ENCODE measurements around the gene ARHGAP45.

ARHGAP45 gene

DNA sequence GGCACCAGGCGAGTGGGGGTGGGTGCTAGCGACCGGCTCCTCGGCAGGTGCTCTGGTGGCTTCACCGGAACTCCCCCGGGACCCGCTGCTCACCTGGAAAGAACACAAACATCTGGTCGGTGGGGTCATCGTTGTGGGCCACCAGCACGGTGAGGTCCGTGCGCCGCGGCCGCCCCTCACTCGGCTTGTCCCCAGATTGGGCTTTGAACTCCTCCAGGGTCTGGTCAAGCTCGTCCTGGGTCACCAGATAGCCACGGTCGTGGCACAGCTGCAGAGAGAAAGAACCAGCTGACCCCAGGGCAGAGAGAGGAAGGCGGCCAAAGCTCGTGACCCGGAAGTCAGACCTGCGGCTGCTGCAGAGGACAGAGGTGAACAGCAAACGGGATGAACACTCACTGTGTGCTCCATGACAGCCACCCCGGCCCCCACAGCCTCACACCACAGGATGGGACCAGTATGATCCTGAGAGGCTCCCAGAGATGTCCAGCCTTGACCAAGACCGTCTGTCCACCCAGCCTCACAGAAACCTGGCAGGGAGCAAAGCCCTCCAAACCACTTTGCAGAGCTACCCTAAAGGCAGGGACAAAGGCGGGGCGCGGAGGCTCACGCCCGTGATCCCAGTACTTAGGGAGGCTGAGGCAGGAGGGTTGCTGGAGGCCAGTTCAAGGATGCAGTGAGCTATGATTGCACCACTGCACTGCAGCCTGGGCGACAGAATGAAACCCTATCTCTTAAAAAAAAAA, 27.0 kb downstream of the ARHGAP45 start:
- no peak for DNase-seq

DNA sequence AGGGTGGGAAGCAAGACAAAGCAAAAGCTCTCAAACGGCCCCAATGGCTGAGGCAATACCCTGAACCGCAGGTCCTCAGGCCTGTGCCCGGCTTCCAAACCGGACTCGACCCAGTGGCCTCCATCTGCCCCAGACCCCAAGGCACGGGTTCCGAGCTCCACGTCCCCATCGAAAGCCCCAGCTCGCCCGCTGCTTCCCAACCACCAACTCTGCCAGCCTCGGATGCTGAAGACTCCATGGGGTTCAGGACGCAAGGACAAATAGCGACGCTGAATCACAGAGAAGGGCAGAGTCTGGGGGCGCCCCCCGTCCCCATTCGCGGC, 27.6 kb downstream of the ARHGAP45 start:
- no peak for DNase-seq
- in situ Hi-C loops (cut with HindIII; ENCODE audit: low pct_ligation_motif_present, low pct_unique_long_range_greater_than_20kb, low sequenced_read_pairs): no loop called here

More for the DNA sequence above, 27.0 kb downstream of the ARHGAP45 start:
- in situ Hi-C loops (cut with HindIII; ENCODE audit: low pct_ligation_motif_present, low pct_unique_long_range_greater_than_20kb, low sequenced_read_pairs): no loop called here

DNA sequence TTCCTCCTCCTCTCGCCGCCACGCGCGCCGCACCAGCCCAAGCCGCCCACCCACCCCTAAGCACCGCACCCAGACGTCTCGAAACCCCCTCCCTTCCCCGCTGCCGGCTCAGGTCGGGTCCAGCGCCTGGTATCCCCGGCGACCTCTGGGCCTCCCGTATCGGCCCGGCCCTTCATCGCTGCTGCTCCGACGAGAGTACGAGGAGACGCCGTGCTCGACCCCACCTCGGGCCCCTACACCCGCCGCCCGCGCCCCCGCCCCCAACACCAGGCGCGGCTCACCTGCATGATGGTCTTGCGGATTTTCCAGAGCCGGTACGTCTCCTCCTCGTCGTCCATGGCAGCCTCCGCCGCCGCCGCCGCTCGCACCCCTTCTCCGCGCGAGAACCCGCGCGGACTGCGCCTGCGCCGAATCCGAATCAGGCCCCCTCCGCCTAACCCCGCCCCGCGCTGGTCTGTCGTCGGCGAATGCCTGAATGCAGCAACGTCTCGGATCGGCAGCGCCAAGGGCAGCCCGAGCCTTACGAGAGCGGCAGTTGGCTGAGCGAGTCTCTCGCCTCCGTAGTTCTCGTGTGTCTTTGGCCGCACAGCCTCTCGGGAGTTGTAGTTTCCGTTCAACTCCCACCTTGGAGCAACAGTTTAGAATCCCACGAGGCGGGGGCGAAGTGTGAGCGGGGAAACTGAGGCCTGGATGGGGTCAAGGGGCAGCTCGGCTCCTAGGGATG, 28.2 kb downstream of the ARHGAP45 start, which contains the start of gene POLR2E:
Gene POLR2E, minus strand, starts transcription at position 398 of the 724 bp plus-strand sequence. Its CDS starts 60 bp downstream, at position 338.
- in situ Hi-C loops (cut with HindIII; ENCODE audit: low pct_ligation_motif_present, low pct_unique_long_range_greater_than_20kb, low sequenced_read_pairs): no loop called here
- peak; percentile 96 for DNase-seq

DNA sequence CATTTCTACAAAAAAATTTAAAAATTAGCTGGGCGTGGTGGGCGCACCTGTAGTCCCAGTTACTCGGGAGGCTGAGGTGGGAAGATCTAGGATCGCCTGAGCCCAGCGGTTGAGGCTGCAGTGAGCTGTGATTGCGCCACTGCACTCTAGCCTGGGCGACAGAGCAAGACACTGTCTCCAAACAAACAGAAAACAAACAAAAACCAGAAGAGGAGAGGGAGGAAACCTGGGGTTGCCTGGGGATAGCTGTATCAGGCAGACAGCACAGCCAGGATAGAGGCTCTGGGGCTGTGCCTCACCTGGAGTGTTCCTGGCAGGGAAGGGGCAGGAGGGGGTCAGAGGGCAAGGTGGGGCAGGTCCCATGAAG, 30.8 kb downstream of the ARHGAP45 start:
- DNase-seq: no peak
- in situ Hi-C loops (cut with HindIII; ENCODE audit: low pct_ligation_motif_present, low pct_unique_long_range_greater_than_20kb, low sequenced_read_pairs): no loop called here

DNA sequence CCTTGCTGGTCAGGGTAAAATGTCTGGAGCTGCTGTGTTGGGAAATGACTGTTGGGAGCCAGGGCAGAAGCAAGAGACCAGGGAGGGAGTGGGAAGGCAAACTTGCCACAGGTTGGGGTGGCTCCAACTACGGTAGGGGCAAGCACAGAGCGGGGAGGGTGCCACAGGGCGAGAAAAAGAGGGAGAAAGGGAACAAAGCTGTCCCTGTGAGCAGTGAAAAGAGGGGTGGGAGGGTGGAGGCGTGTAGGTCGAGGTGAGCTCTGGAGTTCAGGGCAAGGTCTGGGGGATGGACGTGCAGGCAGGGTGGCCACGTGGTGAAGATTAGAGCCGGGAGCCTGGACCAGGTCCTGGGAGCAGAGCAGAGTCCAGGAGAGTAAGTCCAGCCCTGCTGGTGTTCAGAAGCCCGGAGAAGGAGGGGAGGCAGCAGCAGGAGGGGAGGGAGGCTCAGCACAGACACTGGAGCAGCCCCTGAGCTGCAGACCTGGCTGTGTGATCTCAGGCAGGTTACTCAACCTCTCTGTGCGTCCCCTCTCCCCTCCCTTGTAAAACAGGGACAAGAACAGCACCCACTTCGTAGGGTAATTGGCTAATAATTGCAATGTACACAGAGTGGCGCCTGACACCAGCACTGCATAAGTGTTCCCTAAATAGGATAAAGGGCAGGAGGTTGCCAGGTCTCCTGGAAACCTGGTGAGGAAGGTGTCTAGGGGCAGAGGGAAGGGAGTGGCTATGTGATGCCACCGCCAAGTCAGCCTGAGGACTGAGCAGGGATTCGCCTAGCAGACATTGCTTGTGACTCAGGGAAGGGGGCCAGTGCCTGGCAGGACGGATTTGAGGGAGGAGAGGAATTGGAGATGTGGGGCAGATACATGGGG, 31.4 kb downstream of the ARHGAP45 start:
- in situ Hi-C loops (cut with HindIII; ENCODE audit: low pct_ligation_motif_present, low pct_unique_long_range_greater_than_20kb, low sequenced_read_pairs): no loop called here
- DNase-seq: no peak

DNA sequence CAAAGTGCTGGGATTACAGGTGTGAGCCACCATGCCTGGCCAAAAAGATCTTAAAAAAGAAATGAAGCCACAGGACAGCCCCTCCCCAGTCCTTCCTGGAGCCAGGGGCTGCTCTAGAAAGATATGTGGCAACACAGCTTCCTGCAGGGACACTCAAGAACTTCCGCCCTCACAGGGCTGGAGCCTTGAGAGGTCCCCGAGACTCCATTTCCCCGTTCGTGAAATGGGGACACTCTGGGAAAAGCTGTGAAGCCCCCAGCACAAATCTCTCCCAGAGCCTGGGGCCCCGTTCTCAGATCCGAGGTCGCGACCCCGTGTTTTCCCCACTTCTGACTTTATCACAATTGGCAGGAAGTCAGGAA, 34.4 kb downstream of the ARHGAP45 start:
- no peak for DNase-seq
- in situ Hi-C loops (cut with HindIII; ENCODE audit: low pct_ligation_motif_present, low pct_unique_long_range_greater_than_20kb, low sequenced_read_pairs): no loop called here

DNA sequence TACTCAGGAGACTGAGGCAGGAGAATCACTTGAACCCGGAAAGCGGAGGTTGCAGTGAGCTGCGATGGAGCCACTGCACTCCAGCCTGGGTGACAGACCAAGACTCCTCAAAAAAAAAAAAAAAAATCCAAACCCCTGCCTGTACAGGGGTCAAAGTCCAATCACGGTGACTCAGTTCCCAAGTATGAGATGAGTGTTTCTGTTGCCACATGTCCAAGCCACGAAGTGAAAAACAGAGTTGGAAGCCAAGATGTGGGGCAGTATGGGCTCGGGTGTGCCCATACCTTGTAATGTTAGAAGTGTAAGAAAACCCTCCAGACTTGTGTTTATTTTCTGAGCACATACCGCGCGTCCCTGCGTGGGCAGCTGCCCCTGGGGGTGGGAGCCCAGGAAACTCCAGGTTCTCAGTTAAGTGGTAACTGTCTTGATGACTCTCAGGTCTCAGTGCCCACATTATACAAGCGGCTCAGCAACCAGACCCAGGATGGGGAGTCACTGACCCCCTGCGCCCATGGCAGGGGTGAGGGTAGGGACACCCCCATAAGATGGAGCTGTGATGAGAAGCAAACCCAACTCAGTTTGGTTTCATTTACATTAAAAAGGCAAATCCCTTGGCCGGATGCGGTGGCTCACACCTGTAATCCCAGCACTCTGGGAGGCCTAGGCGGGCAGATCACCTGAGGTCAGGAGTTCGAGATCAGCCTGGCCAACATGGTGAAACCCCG, 35.6 kb downstream of the ARHGAP45 start:
- in situ Hi-C loops (cut with HindIII; ENCODE audit: low pct_ligation_motif_present, low pct_unique_long_range_greater_than_20kb, low sequenced_read_pairs): no loop called here
- peak; percentile 97 for DNase-seq

DNA sequence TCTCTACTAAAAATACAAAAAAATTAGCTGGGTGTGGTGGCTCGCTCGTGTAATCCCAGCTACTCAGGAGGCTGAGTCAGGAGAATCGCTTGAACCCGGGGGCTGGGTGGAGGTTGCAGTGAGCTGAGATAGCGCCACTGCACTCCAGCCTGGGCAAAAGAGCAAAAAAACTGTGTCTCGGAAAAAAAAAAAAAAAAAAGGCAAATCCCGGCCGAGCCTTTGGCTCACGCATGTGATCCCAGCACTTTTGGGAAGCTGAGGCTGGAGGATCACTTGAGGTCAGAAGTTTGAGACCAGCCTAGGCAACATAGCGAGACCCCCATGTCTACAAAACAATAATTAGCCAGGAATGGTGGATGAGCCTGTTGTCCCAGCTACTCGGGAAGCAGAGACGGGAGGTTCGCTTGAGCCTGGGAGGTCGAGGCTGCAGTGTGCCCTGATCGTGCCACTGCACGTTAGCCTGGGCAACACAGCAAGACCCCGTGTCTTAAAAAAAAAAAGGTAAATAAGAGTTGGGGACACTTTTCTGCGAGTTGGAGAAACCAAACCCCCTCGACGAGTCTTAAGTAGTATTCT, 36.3 kb downstream of the ARHGAP45 start:
- in situ Hi-C loops (cut with HindIII; ENCODE audit: low pct_ligation_motif_present, low pct_unique_long_range_greater_than_20kb, low sequenced_read_pairs): no loop called here
- DNase-seq: no peak

DNA sequence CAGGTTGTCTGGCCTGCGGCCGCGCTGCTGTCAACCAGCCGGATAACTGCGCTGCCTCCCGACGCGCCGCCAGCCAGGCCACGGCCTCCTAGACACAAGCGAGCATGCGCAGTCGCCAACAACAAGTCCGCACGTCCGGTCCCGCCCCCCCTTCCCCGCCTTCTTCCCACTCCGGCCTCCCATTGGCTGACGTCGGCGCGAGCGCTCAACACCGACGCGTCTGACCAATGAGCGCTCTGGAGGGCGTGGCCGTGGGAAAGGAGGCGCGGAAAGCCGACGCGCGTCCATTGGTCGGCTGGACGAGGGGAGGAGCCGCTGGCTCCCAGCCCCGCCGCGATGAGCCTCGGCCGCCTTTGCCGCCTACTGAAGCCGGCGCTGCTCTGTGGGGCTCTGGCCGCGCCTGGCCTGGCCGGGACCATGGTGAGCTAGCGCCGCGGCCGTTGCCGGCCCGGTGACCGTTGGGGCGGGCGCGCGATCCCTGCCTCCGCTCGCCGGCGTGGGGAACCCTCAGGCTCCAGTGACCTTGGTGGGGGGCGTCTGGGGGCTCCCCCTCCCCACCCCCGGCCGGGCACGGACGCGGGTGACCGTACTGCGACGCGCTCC, 36.8 kb downstream of the ARHGAP45 start, which contains the start of gene GPX4:
Gene GPX4, plus strand, starts transcription at position 287 of the 603 bp plus-strand sequence. Its CDS starts 50 bp downstream, at position 337.
- DNase-seq: peak; percentile 97
- in situ Hi-C loops (cut with HindIII; ENCODE audit: low pct_ligation_motif_present, low pct_unique_long_range_greater_than_20kb, low sequenced_read_pairs): no loop called here

DNA sequence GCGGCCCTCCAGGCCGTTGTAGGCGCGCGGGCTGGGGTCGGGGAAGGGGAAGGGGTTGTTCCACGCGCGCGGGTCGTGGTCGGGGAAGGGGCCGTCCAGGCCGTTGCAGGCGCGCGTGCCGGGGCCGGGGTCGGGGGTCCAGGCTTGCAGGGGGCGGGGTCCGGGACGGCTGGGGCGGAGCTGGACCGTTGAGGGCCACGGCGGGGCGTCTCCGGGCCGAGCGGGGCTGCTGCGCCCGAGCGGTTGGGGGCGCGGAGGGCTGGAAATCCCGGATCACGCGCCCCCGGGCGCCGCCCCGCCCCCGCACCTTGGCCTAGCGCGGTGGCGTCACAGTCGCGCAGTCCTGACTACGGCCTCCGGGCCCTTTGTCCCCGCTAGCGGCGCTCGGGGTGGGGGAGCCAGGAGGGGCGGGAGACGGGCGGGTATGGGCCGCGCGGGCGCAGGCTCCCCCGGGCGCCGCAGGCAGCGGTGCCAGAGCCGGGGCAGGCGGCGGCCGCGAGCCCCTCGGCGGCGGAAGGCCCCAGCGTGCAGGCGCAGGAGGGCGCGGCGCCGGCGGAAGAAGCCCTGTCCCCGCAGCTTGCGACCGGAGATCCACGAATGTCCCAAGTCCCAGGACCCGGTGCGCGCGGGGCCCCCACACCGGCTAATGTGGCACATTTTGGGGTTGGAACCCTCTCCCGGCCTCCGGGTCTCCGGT, 37.5 kb downstream of the ARHGAP45 start:
- DNase-seq: peak; percentile 74
- in situ Hi-C loops (cut with HindIII; ENCODE audit: low pct_ligation_motif_present, low pct_unique_long_range_greater_than_20kb, low sequenced_read_pairs): no loop called here

DNA sequence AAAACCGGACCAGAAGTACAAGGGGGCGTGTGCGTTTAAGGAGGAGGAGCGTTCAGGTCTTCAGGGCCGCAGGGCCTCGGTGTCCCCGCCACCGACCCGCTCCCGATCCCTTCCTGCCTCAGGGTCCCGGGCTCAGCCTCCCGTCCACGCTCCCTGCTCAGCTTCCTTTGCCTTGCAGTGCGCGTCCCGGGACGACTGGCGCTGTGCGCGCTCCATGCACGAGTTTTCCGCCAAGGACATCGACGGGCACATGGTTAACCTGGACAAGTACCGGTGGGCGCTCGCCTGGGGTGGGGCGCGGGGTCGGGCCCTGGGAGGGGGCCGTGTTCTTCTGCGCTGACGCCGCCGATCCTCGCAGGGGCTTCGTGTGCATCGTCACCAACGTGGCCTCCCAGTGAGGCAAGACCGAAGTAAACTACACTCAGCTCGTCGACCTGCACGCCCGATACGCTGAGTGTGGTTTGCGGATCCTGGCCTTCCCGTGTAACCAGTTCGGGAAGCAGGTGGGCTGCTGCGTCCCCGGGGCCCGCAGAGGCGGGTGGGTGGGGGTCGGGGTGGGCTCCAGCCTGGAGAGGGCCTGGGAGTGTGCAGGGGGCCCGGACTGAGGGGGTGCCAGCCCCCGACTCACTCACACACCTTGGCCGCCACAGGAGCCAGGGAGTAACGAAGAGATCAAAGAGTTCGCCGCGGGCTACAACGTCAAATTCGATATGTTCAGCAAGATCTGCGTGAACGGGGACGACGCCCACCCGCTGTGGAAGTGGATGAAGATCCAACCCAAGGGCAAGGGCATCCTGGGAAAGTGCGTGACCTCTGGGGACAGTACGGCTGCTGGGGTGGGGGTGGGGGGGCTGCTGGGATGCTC, 38.3 kb downstream of the ARHGAP45 start:
- in situ Hi-C loops (cut with HindIII; ENCODE audit: low pct_ligation_motif_present, low pct_unique_long_range_greater_than_20kb, low sequenced_read_pairs): no loop called here

DNA sequence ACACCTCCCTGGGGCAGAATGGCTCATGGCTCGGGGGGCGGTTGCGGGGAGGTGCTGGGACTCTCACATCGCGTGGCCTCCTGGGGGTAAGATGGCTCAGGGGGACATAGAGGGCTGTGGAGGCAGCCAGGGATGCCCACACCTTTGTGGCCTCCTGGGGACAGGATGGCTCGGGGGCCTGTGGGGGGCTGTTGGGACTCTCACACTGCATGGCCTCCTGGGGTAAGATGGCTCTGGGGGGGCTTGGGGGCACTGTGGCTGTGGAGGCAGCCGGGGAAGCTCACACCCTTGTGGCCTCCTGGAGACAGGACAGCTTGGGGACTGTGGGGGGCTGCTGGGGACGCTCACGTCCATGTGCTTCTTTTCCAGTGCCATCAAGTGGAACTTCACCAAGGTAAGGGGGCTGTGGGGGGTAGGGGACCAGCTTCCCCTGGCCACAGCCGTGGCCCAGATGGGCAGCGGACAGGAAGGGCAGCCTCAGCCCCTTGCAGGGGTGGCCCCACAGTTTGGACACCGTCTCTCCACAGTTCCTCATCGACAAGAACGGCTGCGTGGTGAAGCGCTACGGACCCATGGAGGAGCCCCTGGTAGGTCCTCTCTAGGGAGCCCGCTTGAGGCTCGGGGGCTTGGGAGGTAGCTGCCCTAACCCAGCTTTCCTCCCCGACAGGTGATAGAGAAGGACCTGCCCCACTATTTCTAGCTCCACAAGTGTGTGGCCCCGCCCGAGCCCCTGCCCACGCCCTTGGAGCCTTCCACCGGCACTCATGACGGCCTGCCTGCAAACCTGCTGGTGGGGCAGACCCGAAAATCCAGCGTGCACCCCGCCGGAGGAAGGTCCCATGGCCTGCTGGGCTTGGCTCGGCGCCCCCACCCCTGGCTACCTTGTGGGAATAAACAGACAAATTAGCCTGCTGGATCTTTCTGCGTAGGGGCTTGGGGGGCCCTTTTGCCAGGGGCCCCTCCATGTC, 39.2 kb downstream of the ARHGAP45 start:
- DNase-seq: no peak
- in situ Hi-C loops (cut with HindIII; ENCODE audit: low pct_ligation_motif_present, low pct_unique_long_range_greater_than_20kb, low sequenced_read_pairs): no loop called here

More for the DNA sequence above, 38.3 kb downstream of the ARHGAP45 start:
- peak; percentile 40 for DNase-seq

DNA sequence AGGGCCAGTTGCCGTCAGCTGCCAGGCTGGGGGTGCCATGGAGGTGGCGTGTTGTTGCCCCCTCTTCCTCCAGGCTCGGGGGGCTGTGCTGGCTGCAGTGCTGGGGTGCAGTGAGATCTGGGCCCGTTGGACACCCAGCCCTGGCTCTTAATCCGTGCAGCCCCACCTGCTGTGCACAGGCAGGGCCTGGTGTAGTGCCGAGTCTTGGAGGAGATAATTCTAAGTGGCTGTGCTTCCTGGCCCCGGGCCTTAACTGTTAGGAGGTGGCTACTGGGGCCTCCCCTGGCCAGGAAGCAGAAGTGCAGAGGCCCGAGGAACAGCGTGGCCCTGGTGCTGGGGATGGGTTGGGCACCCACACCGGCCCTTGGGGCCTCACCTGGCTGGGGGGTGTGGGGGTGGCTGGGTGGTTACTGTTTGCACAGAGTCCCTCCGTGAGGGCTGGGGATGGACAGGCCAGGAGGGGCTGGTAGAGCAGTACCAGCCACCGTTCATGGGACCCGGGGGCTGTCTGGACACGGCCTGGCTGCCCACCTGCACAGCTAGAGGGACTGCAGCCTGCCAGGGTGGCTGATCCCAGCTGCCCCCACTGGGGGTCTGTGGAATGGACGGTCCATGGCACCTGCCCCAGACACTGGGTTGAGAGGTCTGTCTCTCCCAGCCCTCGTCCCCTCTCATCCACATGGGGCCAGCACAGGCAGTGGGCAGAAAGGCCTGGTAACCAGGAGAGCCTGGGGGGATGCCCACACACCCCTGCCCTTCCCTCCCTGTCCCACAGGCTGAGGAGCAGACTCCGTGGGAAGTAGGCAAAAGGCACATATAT, 40.1 kb downstream of the ARHGAP45 start:
- peak; percentile 38 for DNase-seq
- in situ Hi-C loops (cut with HindIII; ENCODE audit: low pct_ligation_motif_present, low pct_unique_long_range_greater_than_20kb, low sequenced_read_pairs): no loop called here

DNA sequence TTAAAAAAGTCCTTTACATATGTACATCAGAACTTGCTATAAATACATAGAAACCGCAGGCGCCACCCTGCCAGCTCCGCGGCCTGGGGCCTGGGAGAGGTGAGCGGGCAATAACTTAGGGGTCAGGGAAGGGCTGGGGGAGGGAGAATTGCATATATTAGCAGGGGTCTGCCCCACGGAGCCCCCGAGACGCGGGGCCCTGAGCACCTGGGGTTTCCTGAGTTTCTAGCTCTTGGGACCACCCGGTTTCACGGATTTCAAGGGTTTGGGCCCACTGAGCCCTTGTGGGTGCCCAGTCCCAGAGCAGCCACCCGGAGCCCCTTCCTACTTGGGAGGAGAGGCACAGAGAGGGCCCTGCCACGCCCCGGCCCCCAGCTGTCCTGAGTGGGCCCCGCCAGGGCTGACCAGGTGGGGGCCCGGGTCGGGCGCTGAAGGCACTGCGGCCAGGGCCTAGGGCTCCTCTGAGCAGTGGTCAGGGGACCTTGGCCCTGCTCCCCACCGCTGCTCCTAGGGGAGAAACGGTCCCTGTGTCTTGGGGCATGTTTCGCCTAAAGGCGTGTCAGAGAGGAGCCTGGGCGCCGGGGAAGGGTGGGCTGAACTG, 40.8 kb downstream of the ARHGAP45 start:
- in situ Hi-C loops (cut with HindIII; ENCODE audit: low pct_ligation_motif_present, low pct_unique_long_range_greater_than_20kb, low sequenced_read_pairs): no loop called here
- no peak for DNase-seq

All from ACHN (cell line).